ENCODE results near the gene EPM2AIP1.

Gene EPM2AIP1

DNA sequence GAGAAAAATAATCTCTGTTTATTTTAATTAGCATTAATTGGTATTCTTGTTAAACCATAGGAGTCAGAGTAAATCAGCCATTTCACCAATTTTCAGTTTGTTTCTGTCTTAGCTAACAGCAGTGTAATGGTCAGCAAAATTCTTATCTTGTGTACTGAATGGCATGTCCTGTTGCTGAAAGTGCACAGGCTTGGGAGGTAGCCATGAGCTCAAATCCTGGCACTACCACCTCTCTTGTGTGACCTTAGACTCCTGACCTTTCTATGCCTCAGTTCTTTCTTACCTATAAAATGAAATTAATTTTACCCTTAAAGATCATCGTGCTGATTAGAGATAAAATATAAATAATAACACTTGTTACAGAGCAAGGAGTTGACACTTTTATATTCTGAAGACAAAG, 36.2 kb upstream of the EPM2AIP1 start:
- H3K27ac ChIP-seq (ENCODE audit: poor library complexity, severe bottlenecking) = no peak overlapping the region
- peaks cover 81% of the 10 kb centered on the region for H3K36me3 ChIP-seq (ENCODE audit: low read depth)

DNA sequence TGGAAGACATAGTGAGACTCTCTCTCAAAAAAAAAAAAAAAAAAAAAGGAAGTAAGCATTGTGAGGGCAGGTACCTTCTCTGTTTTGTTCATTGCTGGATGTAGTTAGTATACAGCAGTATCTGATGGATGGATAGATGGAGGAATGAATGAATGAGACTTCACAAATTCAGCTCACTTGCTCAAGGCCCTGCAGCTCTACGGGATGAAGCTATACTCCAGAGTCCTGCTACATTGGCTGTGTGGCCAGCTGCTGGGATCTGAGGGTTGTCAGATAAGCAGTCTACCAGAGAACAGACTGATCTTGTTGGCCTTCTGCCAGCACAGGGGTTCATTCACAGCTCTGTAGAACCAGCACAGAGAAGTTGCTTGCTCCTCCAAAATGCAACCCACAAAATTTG, 35.4 kb upstream of the EPM2AIP1 start:
- no peak overlapping the region for H3K4me3 ChIP-seq (ENCODE audit: severe bottlenecking)
- TF ChIP-seq, protein P1, sequence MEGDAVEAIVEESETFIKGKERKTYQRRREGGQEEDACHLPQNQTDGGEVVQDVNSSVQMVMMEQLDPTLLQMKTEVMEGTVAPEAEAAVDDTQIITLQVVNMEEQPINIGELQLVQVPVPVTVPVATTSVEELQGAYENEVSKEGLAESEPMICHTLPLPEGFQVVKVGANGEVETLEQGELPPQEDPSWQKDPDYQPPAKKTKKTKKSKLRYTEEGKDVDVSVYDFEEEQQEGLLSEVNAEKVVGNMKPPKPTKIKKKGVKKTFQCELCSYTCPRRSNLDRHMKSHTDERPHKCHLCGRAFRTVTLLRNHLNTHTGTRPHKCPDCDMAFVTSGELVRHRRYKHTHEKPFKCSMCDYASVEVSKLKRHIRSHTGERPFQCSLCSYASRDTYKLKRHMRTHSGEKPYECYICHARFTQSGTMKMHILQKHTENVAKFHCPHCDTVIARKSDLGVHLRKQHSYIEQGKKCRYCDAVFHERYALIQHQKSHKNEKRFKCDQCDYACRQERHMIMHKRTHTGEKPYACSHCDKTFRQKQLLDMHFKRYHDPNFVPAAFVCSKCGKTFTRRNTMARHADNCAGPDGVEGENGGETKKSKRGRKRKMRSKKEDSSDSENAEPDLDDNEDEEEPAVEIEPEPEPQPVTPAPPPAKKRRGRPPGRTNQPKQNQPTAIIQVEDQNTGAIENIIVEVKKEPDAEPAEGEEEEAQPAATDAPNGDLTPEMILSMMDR (IDR thresholded peaks at IDR 0.05; ENCODE audit: poor library complexity, severe bottlenecking) = no peak
- H3K4me1 ChIP-seq (ENCODE audit: insufficient read depth, poor library complexity, severe bottlenecking) = no peaks in the 10 kb centered on the region
- H3K36me3 ChIP-seq (ENCODE audit: low read depth) = peaks cover 81% of the 10 kb centered on the region
- no peak for DNase-seq (ENCODE audit: low spot score)
- H3K9me3 ChIP-seq (ENCODE audit: severe bottlenecking) = no peaks in the 10 kb centered on the region
- H3K27me3 ChIP-seq (ENCODE audit: insufficient read depth, poor library complexity, severe bottlenecking) = no peaks in the 10 kb centered on the region
- no peak overlapping the region for H3K27ac ChIP-seq (ENCODE audit: poor library complexity, severe bottlenecking)
- ATAC-seq (ENCODE audit: low read depth) = no peak

More for the DNA sequence above, 36.2 kb upstream of the EPM2AIP1 start:
- TF ChIP-seq, protein P1 (IDR thresholded peaks at IDR 0.05; ENCODE audit: poor library complexity, severe bottlenecking) = no peak
- Histone ChIP-seq H3K4me1 (ENCODE audit: insufficient read depth, poor library complexity, severe bottlenecking) (no peaks in the 10 kb centered on the region), H3K9me3 (ENCODE audit: severe bottlenecking) (no peaks in the 10 kb centered on the region), H3K4me3 (ENCODE audit: severe bottlenecking) (no peak overlapping the region), H3K27me3 (ENCODE audit: insufficient read depth, poor library complexity, severe bottlenecking) (no peaks in the 10 kb centered on the region)
- no peak for DNase-seq (ENCODE audit: low spot score)
- ATAC-seq (ENCODE audit: low read depth) = no peak

DNA sequence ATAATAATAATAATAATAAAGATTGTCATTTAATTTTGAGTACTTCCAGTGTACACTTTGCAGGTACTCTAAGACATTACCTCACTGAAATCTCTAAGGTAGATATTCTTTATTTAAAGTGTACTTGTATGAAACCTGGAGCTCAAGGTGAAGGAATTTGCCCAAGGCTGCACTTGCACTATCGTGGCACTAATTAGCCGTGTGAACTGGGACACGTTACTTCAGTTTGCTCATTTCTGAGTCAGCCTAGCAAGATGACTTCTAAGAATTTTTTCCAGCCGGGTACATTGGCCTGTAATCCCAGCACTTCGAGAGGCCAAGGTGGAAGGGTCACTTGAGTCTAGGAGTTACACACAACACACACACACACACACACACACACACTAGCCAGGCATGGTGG, 33.9 kb upstream of the EPM2AIP1 start:
- Histone ChIP-seq H3K9me3 (ENCODE audit: severe bottlenecking) (no peaks in the 10 kb centered on the region), H3K4me1 (ENCODE audit: insufficient read depth, poor library complexity, severe bottlenecking) (no peaks in the 10 kb centered on the region), H3K36me3 (ENCODE audit: low read depth) (peaks cover 81% of the 10 kb centered on the region), H3K27ac (ENCODE audit: poor library complexity, severe bottlenecking) (no peak overlapping the region), H3K27me3 (ENCODE audit: insufficient read depth, poor library complexity, severe bottlenecking) (no peaks in the 10 kb centered on the region), H3K4me3 (ENCODE audit: severe bottlenecking) (no peak overlapping the region)
- no peak for ATAC-seq (ENCODE audit: low read depth)
- no peak for DNase-seq (ENCODE audit: low spot score)
- TF ChIP-seq, protein P1 (IDR thresholded peaks at IDR 0.05; ENCODE audit: poor library complexity, severe bottlenecking) = no peak

DNA sequence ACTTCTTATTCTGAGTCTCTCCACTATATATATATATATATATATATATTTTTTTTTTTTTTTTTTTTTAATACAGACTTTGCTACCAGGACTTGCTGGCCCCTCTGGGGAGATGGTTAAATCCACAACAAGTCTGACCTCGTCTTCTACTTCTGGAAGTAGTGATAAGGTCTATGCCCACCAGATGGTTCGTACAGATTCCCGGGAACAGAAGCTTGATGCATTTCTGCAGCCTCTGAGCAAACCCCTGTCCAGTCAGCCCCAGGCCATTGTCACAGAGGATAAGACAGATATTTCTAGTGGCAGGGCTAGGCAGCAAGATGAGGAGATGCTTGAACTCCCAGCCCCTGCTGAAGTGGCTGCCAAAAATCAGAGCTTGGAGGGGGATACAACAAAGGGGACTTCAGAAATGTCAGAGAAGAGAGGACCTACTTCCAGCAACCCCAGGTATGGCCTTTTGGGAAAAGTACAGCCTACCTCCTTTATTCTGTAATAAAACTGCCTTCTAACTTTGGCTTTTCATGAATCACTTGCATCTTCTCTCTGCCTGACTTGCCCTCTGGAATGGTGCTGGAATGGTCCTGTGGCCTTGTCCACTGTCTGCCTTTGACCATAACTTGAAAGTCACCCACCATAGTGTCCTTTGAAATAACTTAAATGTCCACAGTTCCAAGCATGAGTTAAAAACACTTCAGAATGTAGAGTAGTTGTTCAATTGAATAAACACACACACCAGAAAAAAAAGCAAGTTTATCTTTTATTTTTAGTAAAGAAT, 32.8 kb upstream of the EPM2AIP1 start:
- DNase-seq (ENCODE audit: low spot score) (no peak), ATAC-seq (ENCODE audit: low read depth) (no peak)
- TF ChIP-seq, protein P1 (IDR thresholded peaks at IDR 0.05; ENCODE audit: poor library complexity, severe bottlenecking) = no peak
- Histone ChIP-seq H3K27ac (ENCODE audit: poor library complexity, severe bottlenecking) (no peak overlapping the region), H3K4me1 (ENCODE audit: insufficient read depth, poor library complexity, severe bottlenecking) (no peaks in the 10 kb centered on the region), H3K4me3 (ENCODE audit: severe bottlenecking) (no peak overlapping the region), H3K27me3 (ENCODE audit: insufficient read depth, poor library complexity, severe bottlenecking) (no peaks in the 10 kb centered on the region), H3K9me3 (ENCODE audit: severe bottlenecking) (no peaks in the 10 kb centered on the region), H3K36me3 (ENCODE audit: low read depth) (peaks cover 81% of the 10 kb centered on the region)

DNA sequence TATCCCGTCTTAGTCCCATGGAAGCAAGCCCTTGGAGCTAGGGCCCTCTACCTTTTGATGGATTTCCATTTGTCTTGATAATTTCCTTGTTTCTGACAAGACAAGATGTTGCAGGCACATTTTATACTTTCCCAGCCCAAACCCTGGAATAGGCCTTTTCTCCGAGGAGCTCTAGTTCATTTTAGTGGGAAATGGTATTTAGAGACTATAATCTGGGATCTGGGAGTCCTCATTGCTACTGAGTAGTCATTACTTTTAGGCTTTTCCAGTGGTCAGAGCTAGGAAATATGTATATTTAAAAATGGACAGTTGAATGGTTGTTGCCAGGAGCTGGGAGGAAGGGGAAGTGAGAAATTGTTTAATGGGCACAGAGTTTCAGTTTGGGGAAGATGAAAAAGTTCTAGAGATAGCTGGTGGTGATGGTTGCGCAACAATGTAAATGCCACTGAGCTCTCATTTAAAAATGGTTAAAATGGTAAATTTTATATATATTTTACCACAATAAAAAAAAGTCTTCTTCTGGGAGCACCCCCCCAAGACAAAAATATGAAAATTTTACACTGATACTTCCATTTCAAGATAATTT, 32.0 kb upstream of the EPM2AIP1 start:
- Histone ChIP-seq H3K4me1 (ENCODE audit: insufficient read depth, poor library complexity, severe bottlenecking) (no peaks in the 10 kb centered on the region), H3K36me3 (ENCODE audit: low read depth) (peaks cover 84% of the 10 kb centered on the region), H3K4me3 (ENCODE audit: severe bottlenecking) (no peak overlapping the region), H3K27me3 (ENCODE audit: insufficient read depth, poor library complexity, severe bottlenecking) (no peaks in the 10 kb centered on the region), H3K27ac (ENCODE audit: poor library complexity, severe bottlenecking) (no peak overlapping the region), H3K9me3 (ENCODE audit: severe bottlenecking) (no peaks in the 10 kb centered on the region)
- TF ChIP-seq, protein P1 (IDR thresholded peaks at IDR 0.05; ENCODE audit: poor library complexity, severe bottlenecking) = no peak
- no peak for ATAC-seq (ENCODE audit: low read depth)
- no peak for DNase-seq (ENCODE audit: low spot score)

Measured in RWPE2 (cell line).